GM18858 (cell line): Measurements from ENCODE around the gene ITGA2B.
"Not testable (repeated sequence)": the region's sequence is repeated elsewhere in the genome, so short reads cannot be mapped to it uniquely, and the experiment has no call there.

Source experiments
- ATAC-seq: cut with Tn5 transposase; IDR thresholded peaks from one replicate; pipeline ENCODE4 v1.9.1; 2021; ENCODE audit not compliant: unreplicated experiment

Gene ITGA2B

GRCh38 chr17:44352828-44353671 is 36.4 kb downstream of the ITGA2B start:
- no peak for ATAC-seq

GRCh38 chr17:44351961-44352827 is 37.3 kb downstream of the ITGA2B start:
- no peak for ATAC-seq

GRCh38 chr17:44351464-44351863 is 38.0 kb downstream of the ITGA2B start:
- ATAC-seq: no peak

- ATAC-seq: no peak
Observed at GRCh38 chr17:44350733-44351226, 38.7 kb downstream of the ITGA2B start.

- no peak for ATAC-seq
Observed at GRCh38 chr17:44349553-44350070, 39.8 kb downstream of the ITGA2B start.

GRCh38 chr17:44348988-44349364 is 40.5 kb downstream of the ITGA2B start:
- no peak for ATAC-seq

GRCh38 chr17:44348234-44348987 is 41.0 kb downstream of the ITGA2B start:
- ATAC-seq: no peak

GRCh38 chr17:44347206-44348055 is 42.0 kb downstream of the ITGA2B start:
- not testable (repeated sequence) for ATAC-seq

GRCh38 chr17:44346064-44346844 is 43.2 kb downstream of the ITGA2B start:
- ATAC-seq: no peak

- ATAC-seq: no peak
Observed at GRCh38 chr17:44345454-44346026, 43.9 kb downstream of the ITGA2B start.

- ATAC-seq: no peak
Observed at GRCh38 chr17:44344939-44345453, 44.5 kb downstream of the ITGA2B start, which contains the start of gene GRN. TSS of gene GRN (plus strand) at chr17:44345302. CDS start at chr17:44349165, 3,863 bp downstream.

GRCh38 chr17:44343510-44344209 is 45.8 kb downstream of the ITGA2B start:
- no peak for ATAC-seq

- ATAC-seq: not testable (repeated sequence)
Observed at GRCh38 chr17:44340553-44340952, 48.9 kb downstream of the ITGA2B start.

- no peak for ATAC-seq
Observed at GRCh38 chr17:44338702-44339101, 50.7 kb downstream of the ITGA2B start.

- ATAC-seq: no peak
Observed at GRCh38 chr17:44335968-44336367, 53.5 kb downstream of the ITGA2B start.

- no peak for ATAC-seq
Observed at GRCh38 chr17:44335564-44335963, 53.9 kb downstream of the ITGA2B start.

GRCh38 chr17:44334727-44335126 is 54.7 kb downstream of the ITGA2B start:
- no peak for ATAC-seq

GRCh38 chr17:44334315-44334714 is 55.1 kb downstream of the ITGA2B start:
- no peak for ATAC-seq
